ENCODE data around the gene MT1G. TPM values are rescaled to one million over a fixed set of nuclear protein-coding genes. Genes with fewer than 3 reads are reported as not detected.

Gene MT1G
- total and polyA plus RNA-seq, 9 of the 15 experiments (the other 6 are each of a cell fraction or from before 2014, with no cell fraction given) = 0.28 to 1.7 (median 0.69) TPM; not detected in 4

- H3K4me2 ChIP-seq (ENCODE audit: insufficient read depth, low read length) = no peak overlapping the region
- no peak overlapping the region for H3K27ac ChIP-seq (ENCODE audit: extremely low read depth, low read depth, low read length)
- no peak overlapping the region for H3K9ac ChIP-seq (ENCODE audit: insufficient read depth in 1 of 2, low read depth in 2 of 2, low read length in 2 of 2)
- in situ Hi-C loops (cut with MboI) (no loop called here), intact Hi-C loops (cut with micrococcal nuclease) (no loop called here)
- BruUV-seq (replicated peaks) = no TSS peak
- no peak for FAIRE-seq
- TF ChIP-seq ZBTB1 (CRISPR knock-in tag; IDR thresholded peaks at IDR 0.05; ENCODE audit: borderline replicate concordance, low read depth) (no peak), SNAPC5 (CRISPR knock-in tag; IDR thresholded peaks at IDR 0.05) (no peak), SP1 (CRISPR knock-in tag; IDR thresholded peaks at IDR 0.05) (no peak), ESRRA (IDR thresholded peaks at IDR 0.05; ENCODE audit: borderline replicate concordance, low read depth) (0 out of 2 replicates have a peak, but pooled peaks have one; percentile 39), ADNP (tag; IDR thresholded peaks at IDR 0.05) (no peak)
- POLR2A ChIA-PET = no interaction called here
- H4K20me1 ChIP-seq (replicated peaks; ENCODE audit: control insufficient read depth, insufficient read depth, low read length) = peaks cover 16% of the 10 kb centered on the region; the same call in 1 of the 2 replicates
- peaks cover 0 to 9% of the 10 kb centered on the region in 2 experiments; a peak in 1 of 5 replicates for H3K4me1 ChIP-seq (replicated peaks in 1 of 2; ENCODE audit: control insufficient read depth in 2 of 2, insufficient read depth in 2 of 2, low read length in 2 of 2)
- WGBS (ENCODE audit: insufficient coverage, low coverage, missing lambda C conversion rate) = 0% methylated on average over 1 of the region's 1 CpG
- CTCF ChIA-PET (ENCODE audit: low intra/inter-chr PET ratio) = no interaction called here
- H2AFZ ChIP-seq (ENCODE audit: low read depth, low read length) = no peak overlapping the region
- H3K79me2 ChIP-seq (ENCODE audit: control insufficient read depth, insufficient read depth, low read length) = no peaks in the 10 kb centered on the region
- no peaks in the 10 kb centered on the region for H3K36me3 ChIP-seq (ENCODE audit: control insufficient read depth, insufficient read depth, low read length)
- no peaks in the 10 kb centered on the region for H3K9me3 ChIP-seq (replicated peaks; ENCODE audit: control insufficient read depth, insufficient read depth, low read depth, low read length)
- DNase-seq (ENCODE audit: extremely low read depth in 1 of 4, low spot score in 3 of 4) = no peak
- no peak overlapping the region for H3K4me3 ChIP-seq
- peaks cover 42 to 69% of the 10 kb centered on the region in 2 experiments for H3K27me3 ChIP-seq (ENCODE audit: control insufficient read depth in 2 of 2, insufficient read depth in 2 of 2, low read length in 2 of 2)
- no peak for ATAC-seq
- no peaks in the 10 kb centered on the region for H3K9me1 ChIP-seq (ENCODE audit: control insufficient read depth, insufficient read depth, low read length)
Measured at GRCh38 chr16:56664506-56664905, 3.4 kb downstream of the MT1G start.

Measured in K562 (cell line).